AG04449 (cell line): ENCODE measurements around the gene AGAP5.
"Not testable (repeated sequence)": the region's sequence is repeated elsewhere in the genome, so short reads cannot be mapped to it uniquely, and the experiment has no call there.

Source experiments
- CTCF ChIA-PET: fragments of 350-600 bp; formaldehyde crosslinking; extraction: SDS; loops from one replicate; lab custom pipeline; 2021; ENCODE audit warnings: antibody characterized with exemption; lab: Yijun Ruan, JAX
- POLR2A ChIA-PET: fragments of 400-600, 350-600 bp; formaldehyde crosslinking; extraction: SDS; loops from one replicate; lab custom pipeline; 2020; ENCODE audit warnings: antibody characterized with exemption, inconsistent platforms; lab: Yijun Ruan, JAX
- DNase-seq: peaks from one replicate; pipeline ENCODE4 v3.0.0-alpha.2; 2010; ENCODE audit warnings: low read depth, low spot score
- H3K4me3 ChIP-seq: 2 replicates; pipeline ENCODE4 v1.5.1; 2011; ENCODE audit warnings: low read depth, mild to moderate bottlenecking, control low read depth, low read length
- CTCF ChIP-seq: IDR thresholded peaks from one replicate; pipeline ENCODE4 v1.5.1; 2011; ENCODE audit warnings: mild to moderate bottlenecking, moderate library complexity, low read length, control low read depth, inconsistent platforms; ENCODE audit not compliant: insufficient read depth; ENCODE audit errors: missing control alignments

AGAP5 gene

GRCh38 chr10:73730153-73730906 lies 32.4 kb upstream of the AGAP5 start:
- TF ChIP-seq CTCF: no peak
- ChIA-PET POLR2A (interaction anchor here (0.6 to 4.3 kb wide), 5 partner anchors 13 to 446 kb away, joined by 3 to 28 read pairs (median 4); partner anchors contain the start of gene SEC24C), CTCF (interaction anchor here (0.6 to 1.6 kb wide), 3 partner anchors 12 to 201 kb away, joined by 3 to 6 read pairs (median 3); no protein-coding TSS in a partner anchor)
- peak overlapping the region; percentile 94 for H3K4me3 ChIP-seq
- DNase-seq: no peak

- CTCF ChIA-PET: interaction anchor here (1.3 to 1.5 kb wide), 2 partner anchors 200 kb away, joined by 3 to 6 read pairs; no protein-coding TSS in a partner anchor
- not testable (repeated sequence) for DNase-seq
- POLR2A ChIA-PET: interaction anchor here (1.3 to 4.3 kb wide), 3 partner anchors 14 to 447 kb away, joined by 4 to 28 read pairs (median 8); partner anchors contain the start of gene SEC24C
- H3K4me3 ChIP-seq: peak overlapping the region; percentile 94
These were observed 31.9 kb upstream of the AGAP5 start for GRCh38 chr10:73729781-73730152.

- POLR2A ChIA-PET: no interaction called here
- H3K4me3 ChIP-seq: no peak overlapping the region
- no peak for TF ChIP-seq CTCF
- no peak for DNase-seq
- CTCF ChIA-PET: no interaction called here
These were observed 25.6 kb upstream of the AGAP5 start for GRCh38 chr10:73723516-73723915.

- H3K4me3 ChIP-seq, DNase-seq: not testable (repeated sequence)
- ChIA-PET POLR2A (interaction anchor here (0.6 kb wide), 1 partner anchor 59 kb away, joined by 7 read pairs; no protein-coding TSS in a partner anchor), CTCF (interaction anchor here (1.3 kb wide), 1 partner anchor 75 kb away, joined by 4 read pairs; no protein-coding TSS in a partner anchor)
These were observed 22.7 kb upstream of the AGAP5 start for GRCh38 chr10:73720561-73720960.

- ChIA-PET CTCF (no interaction called here), POLR2A (no interaction called here)
- TF ChIP-seq CTCF: no peak
- DNase-seq: no peak
- H3K4me3 ChIP-seq: no peak overlapping the region
These were observed 19.6 kb upstream of the AGAP5 start for GRCh38 chr10:73717556-73717955.

GRCh38 chr10:73716251-73716650 lies 18.3 kb upstream of the AGAP5 start:
- ChIA-PET POLR2A (no interaction called here), CTCF (no interaction called here)
- TF ChIP-seq CTCF: no peak
- no peak for DNase-seq
- H3K4me3 ChIP-seq: no peak overlapping the region

- DNase-seq, CTCF ChIA-PET, H3K4me3 ChIP-seq, POLR2A ChIA-PET: not testable (repeated sequence)
These were observed 17.6 kb upstream of the AGAP5 start for GRCh38 chr10:73715179-73716156.

GRCh38 chr10:73714483-73714882 lies 16.6 kb upstream of the AGAP5 start:
- POLR2A ChIA-PET, H3K4me3 ChIP-seq, CTCF ChIA-PET, DNase-seq: not testable (repeated sequence)

GRCh38 chr10:73713912-73714311 lies 16.0 kb upstream of the AGAP5 start:
- CTCF ChIA-PET, DNase-seq, POLR2A ChIA-PET, H3K4me3 ChIP-seq: not testable (repeated sequence)

GRCh38 chr10:73711683-73712082 lies 13.8 kb upstream of the AGAP5 start:
- CTCF ChIA-PET, H3K4me3 ChIP-seq, DNase-seq, POLR2A ChIA-PET: not testable (repeated sequence)

- POLR2A ChIA-PET, CTCF ChIA-PET, DNase-seq, H3K4me3 ChIP-seq: not testable (repeated sequence)
These were observed 10.2 kb upstream of the AGAP5 start for GRCh38 chr10:73708122-73708521.
